Stimulated activated CD8-positive, alpha-beta memory T cell treated with anti-CD3 and anti-CD28 coated beads, Interleukin-4, amount 100 ng/mL, for 4 hours (primary cell): ENCODE measurements around the gene TPSG1.
"Not testable (repeated sequence)": the region's sequence is repeated elsewhere in the genome, so short reads cannot be mapped to it uniquely, and the experiment has no call there.

Experiments used
- DNase-seq, 2 donors: peaks; one replicate each; pipeline ENCODE4 v3.0.0-alpha.2; 2020; ENCODE audit warnings: low read depth in 2 of 2, low spot score in 1 of 2

The TPSG1 gene

GRCh38 chr16:1232049-1232748 lies 7.1 kb upstream of the TPSG1 start:
- not testable (repeated sequence) for DNase-seq

- not testable (repeated sequence) for DNase-seq
Observed at GRCh38 chr16:1231301-1231700, 6.2 kb upstream of the TPSG1 start.

- DNase-seq: not testable (repeated sequence)
Observed at GRCh38 chr16:1230471-1231212, 5.6 kb upstream of the TPSG1 start.

GRCh38 chr16:1230084-1230470 lies 5.0 kb upstream of the TPSG1 start, which contains the start of gene TPSB2:
Gene TPSB2, minus strand, starts transcription at chr16:1230184. Its CDS starts 233 bp downstream, at chr16:1229951.
- not testable (repeated sequence) for DNase-seq

GRCh38 chr16:1229476-1229875 lies 4.4 kb upstream of the TPSG1 start:
- not testable (repeated sequence) for DNase-seq

GRCh38 chr16:1228227-1228626 lies 3.2 kb upstream of the TPSG1 start:
- DNase-seq: not testable (repeated sequence)

GRCh38 chr16:1226692-1227091 lies 1.6 kb upstream of the TPSG1 start:
- DNase-seq: not testable (repeated sequence)

GRCh38 chr16:1225728-1226311 lies 752 bp upstream of the TPSG1 start:
- not testable (repeated sequence) for DNase-seq

GRCh38 chr16:1224558-1224957 lies 510 bp downstream of the TPSG1 start:
- no peak for DNase-seq

- DNase-seq: no peak
Observed at GRCh38 chr16:1223355-1224214, 1.5 kb downstream of the TPSG1 start.

- DNase-seq: no peak
Observed at GRCh38 chr16:1222553-1223354, 2.3 kb downstream of the TPSG1 start.

- no peak for DNase-seq
Observed at GRCh38 chr16:1221628-1222552, 3.2 kb downstream of the TPSG1 start.

- DNase-seq: no peak
Observed at GRCh38 chr16:1220841-1221627, 4.0 kb downstream of the TPSG1 start.

GRCh38 chr16:1220098-1220728 lies 4.9 kb downstream of the TPSG1 start:
- DNase-seq: no peak

- DNase-seq: no peak
Observed at GRCh38 chr16:1218930-1219611, 6.0 kb downstream of the TPSG1 start.

- DNase-seq: no peak
Observed at GRCh38 chr16:1218061-1218929, 6.8 kb downstream of the TPSG1 start.
